ENCODE results near the gene PLA2G12B.

The PLA2G12B gene

GRCh38 chr10:72898616-72899015 is 56.0 kb downstream of the PLA2G12B start:
- TF ChIP-seq ZFX (IDR thresholded peaks at IDR 0.05), result no peak
- TF ChIP-seq CTCF (conservative IDR thresholded peaks at IDR 0.05), result no peak
- H3K27ac ChIP-seq, result no peak overlapping the region

GRCh38 chr10:72895236-72895850 is 59.3 kb downstream of the PLA2G12B start:
- H3K27ac ChIP-seq, result no peak overlapping the region
- TF ChIP-seq CTCF (conservative IDR thresholded peaks at IDR 0.05) (no peak), ZFX (IDR thresholded peaks at IDR 0.05) (no peak)

- TF ChIP-seq ZFX (IDR thresholded peaks at IDR 0.05) (no peak), CTCF (conservative IDR thresholded peaks at IDR 0.05) (no peak)
- H3K27ac ChIP-seq, result no peak within 1 kb of the TSS
Observed at GRCh38 chr10:72893136-72893798, 61.3 kb downstream of the PLA2G12B start, which contains the start of gene OIT3. Gene OIT3, plus strand, starts transcription at chr10:72893739. Its CDS starts 60 bp downstream, at chr10:72893799.

- no peak overlapping the region for H3K27ac ChIP-seq
- TF ChIP-seq CTCF (conservative IDR thresholded peaks at IDR 0.05) (no peak), ZFX (IDR thresholded peaks at IDR 0.05) (no peak)
Observed at GRCh38 chr10:72890086-72890485, 64.5 kb downstream of the PLA2G12B start.

- no peak overlapping the region for H3K27ac ChIP-seq
- TF ChIP-seq ZFX (IDR thresholded peaks at IDR 0.05) (no peak), CTCF (conservative IDR thresholded peaks at IDR 0.05) (no peak)
Observed at GRCh38 chr10:72889391-72889831, 65.2 kb downstream of the PLA2G12B start.

- H3K27ac ChIP-seq, result no peak overlapping the region
- TF ChIP-seq CTCF (conservative IDR thresholded peaks at IDR 0.05), result no peak
- no peak for TF ChIP-seq ZFX (IDR thresholded peaks at IDR 0.05)
Observed at GRCh38 chr10:72888151-72888638, 66.4 kb downstream of the PLA2G12B start.

- no peak overlapping the region for H3K27ac ChIP-seq
- TF ChIP-seq ZFX (IDR thresholded peaks at IDR 0.05) (no peak), CTCF (conservative IDR thresholded peaks at IDR 0.05) (no peak)
Observed at GRCh38 chr10:72887043-72887442, 67.6 kb downstream of the PLA2G12B start.

All from C4-2B (cell line).